CD4-positive, alpha-beta T cell (primary cell): ENCODE data around the gene GRID2. TPM values are rescaled to one million over a fixed set of nuclear protein-coding genes. Genes with fewer than 3 reads are reported as not detected.

Source experiments
- ATAC-seq: fragments of 200-7000 bp; cut with Tn5 transposase; one replicate; pipeline ENCODE4 v1.10.0; 2022; ENCODE audit warnings: mild to moderate bottlenecking; ENCODE audit not compliant: poor library complexity
- CTCF ChIA-PET: fragments of 350-600 bp; sonication (Branson Sonifier 250); formaldehyde crosslinking; loops from one replicate; lab custom pipeline; 2021; ENCODE audit warnings: antibody characterized with exemption, inconsistent platforms; lab: Charles Lee
- POLR2A ChIA-PET: fragments of 350-600 bp; sonication (Branson Sonifier 250); formaldehyde crosslinking; loops from one replicate; lab custom pipeline; 2021; ENCODE audit warnings: antibody characterized with exemption, inconsistent platforms; lab: Charles Lee
- DNase-seq, 14 experiments: peaks; one replicate each; pipeline ENCODE4 v3.0.0-alpha.2; 2013 to 2020; ENCODE audit warnings: mixed read lengths in 2 of 14
- H3K27ac ChIP-seq, 2 donors: one replicate each; pipeline versions ENCODE4 v1.5.1 to v1.7.0; 2013; ENCODE audit warnings: low read length in 2 of 2, low read depth in 1 of 2, mild to moderate bottlenecking in 1 of 2
- H3K27me3 ChIP-seq, 2 experiments: 1 replicate in 1 of 2; 2 replicates in 1 of 2; pipeline versions ENCODE4 v1.6.1 to v1.7.0; 2013; ENCODE audit warnings: low read length in 2 of 2, control low read depth in 1 of 2, mild to moderate bottlenecking in 1 of 2, moderate library complexity in 1 of 2; ENCODE audit not compliant: insufficient read depth in 2 of 2, control insufficient read depth in 1 of 2
- H3K36me3 ChIP-seq: one replicate; pipeline ENCODE4 v1.6.1; 2013; ENCODE audit warnings: low read length, control low read depth; ENCODE audit not compliant: insufficient read depth
- H3K4me1 ChIP-seq: one replicate; pipeline ENCODE4 v1.6.1; 2013; ENCODE audit warnings: low read length, control low read depth; ENCODE audit not compliant: insufficient read depth
- H3K4me3 ChIP-seq: one replicate; pipeline ENCODE4 v1.5.1; 2013; ENCODE audit warnings: mild to moderate bottlenecking, low read length, moderate library complexity
- H3K9me3 ChIP-seq, 2 experiments: 1 replicate in 1 of 2; 2 replicates in 1 of 2; pipeline versions ENCODE4 v1.6.1 to v1.7.0; 2013; ENCODE audit warnings: low read length in 2 of 2, mild to moderate bottlenecking in 2 of 2, control low read depth in 1 of 2, moderate library complexity in 1 of 2; ENCODE audit not compliant: control insufficient read depth in 1 of 2, insufficient read depth in 1 of 2
- H3K27ac Mint-ChIP-seq: one replicate; pipeline ENCODE4 v1.8.0; 2020; ENCODE audit warnings: mixed read lengths
- H3K27me3 Mint-ChIP-seq: one replicate; pipeline ENCODE4 v1.8.0; 2021; ENCODE audit warnings: mixed read lengths
- H3K36me3 Mint-ChIP-seq: one replicate; pipeline ENCODE4 v1.8.0; 2021; ENCODE audit warnings: low read depth, mixed read lengths
- H3K4me1 Mint-ChIP-seq: one replicate; pipeline ENCODE4 v1.8.0; 2021; ENCODE audit warnings: low read depth, mixed read lengths
- H3K4me3 Mint-ChIP-seq: one replicate; pipeline ENCODE4 v1.8.0; 2020; ENCODE audit warnings: mild to moderate bottlenecking, mixed read lengths
- H3K9me3 Mint-ChIP-seq: one replicate; pipeline ENCODE4 v1.8.0; 2020; ENCODE audit warnings: mixed read lengths
- CTCF ChIP-seq: fragments of 200-600 bp; IDR thresholded peaks from one replicate; pipeline ENCODE4 v1.8.0; 2022; ENCODE audit warnings: antibody characterized with exemption, mild to moderate bottlenecking
- intact Hi-C, 2 experiments: fragments of 100-400 bp; cut with DNase I in 1 of 2; cut with micrococcal nuclease in 1 of 2; formaldehyde crosslinking; loops; one replicate each; pipeline versions ENCODE4 v1.15.1 to v1.9.0; 2023 to 2025; cut with DNase I, micrococcal nuclease
- total RNA-seq, 174 experiments: library from RNA in 2 of 174; stranded (reverse) in 2 of 174; gene quantifications; one replicate each; pipeline ENCODE4 v1.2.3 and lab custom pipeline; 2021 to 2026

Gene GRID2
- total RNA-seq, 2 experiments from 2014 or later: not detected

GRCh38 chr4:93103042-93103441, 799.3 kb downstream of the GRID2 start:
- CTCF ChIA-PET: no interaction called here
- intact Hi-C loops: no loop called here

GRCh38 chr4:93116624-93117023, 812.9 kb downstream of the GRID2 start:
- no peak overlapping the region for H3K4me3 Mint-ChIP-seq
- H3K27me3 Mint-ChIP-seq: no peaks in the 10 kb centered on the region
- Histone ChIP-seq H3K36me3 (no peaks in the 10 kb centered on the region), H3K27ac (no peak overlapping the region), H3K4me3 (no peak overlapping the region), H3K9me3 (no peaks in the 10 kb centered on the region), H3K4me1 (no peaks in the 10 kb centered on the region), H3K27me3 (no peaks in the 10 kb centered on the region)
- H3K9me3 Mint-ChIP-seq: peaks cover 6% of the 10 kb centered on the region
- no peak for TF ChIP-seq CTCF
- no peaks in the 10 kb centered on the region for H3K36me3 Mint-ChIP-seq
- ATAC-seq (no peak), DNase-seq (no peak)
- ChIA-PET CTCF (no interaction called here), POLR2A (no interaction called here)
- intact Hi-C loops: no loop called here
- no peak overlapping the region for H3K27ac Mint-ChIP-seq
- H3K4me1 Mint-ChIP-seq: no peaks in the 10 kb centered on the region

More at GRCh38 chr4:93103042-93103441, 799.3 kb downstream of the GRID2 start:
- Mint-ChIP-seq H3K9me3 (peaks cover 11% of the 10 kb centered on the region), H3K27ac (no peak overlapping the region), H3K4me3 (no peak overlapping the region), H3K36me3 (no peaks in the 10 kb centered on the region), H3K27me3 (no peaks in the 10 kb centered on the region), H3K4me1 (no peaks in the 10 kb centered on the region)
- no peak for ATAC-seq
- POLR2A ChIA-PET: no interaction called here
- Histone ChIP-seq H3K4me3 (no peak overlapping the region), H3K27me3 (no peaks in the 10 kb centered on the region), H3K9me3 (peaks cover 0 to 7% of the 10 kb centered on the region in 2 experiments), H3K27ac (no peak overlapping the region), H3K36me3 (no peaks in the 10 kb centered on the region), H3K4me1 (no peaks in the 10 kb centered on the region)
- no peak for TF ChIP-seq CTCF
- DNase-seq: no peak

- Mint-ChIP-seq H3K27me3 (no peaks in the 10 kb centered on the region), H3K36me3 (no peaks in the 10 kb centered on the region), H3K27ac (no peak overlapping the region), H3K4me3 (no peak overlapping the region), H3K4me1 (no peaks in the 10 kb centered on the region), H3K9me3 (peaks cover 8% of the 10 kb centered on the region)
- Histone ChIP-seq H3K4me3 (no peak overlapping the region), H3K9me3 (no peaks in the 10 kb centered on the region), H3K27ac (no peak overlapping the region), H3K4me1 (no peaks in the 10 kb centered on the region), H3K27me3 (no peaks in the 10 kb centered on the region), H3K36me3 (no peaks in the 10 kb centered on the region)
- ChIA-PET POLR2A (no interaction called here), CTCF (no interaction called here)
- DNase-seq (no peak), ATAC-seq (no peak)
- intact Hi-C loops: no loop called here
- no peak for TF ChIP-seq CTCF
Observed at GRCh38 chr4:93127489-93127888, 823.7 kb downstream of the GRID2 start.
